GM06990 (cell line): ENCODE measurements around the gene MRPL19.
A peak's percentile ranks its signal among the peaks of the same experiment; 100 is the strongest.

Experiments
- DNase-seq: peaks from one replicate; pipeline ENCODE4 v3.0.0-alpha.2; 2011; ENCODE audit not compliant: insufficient read length; ENCODE audit errors: extremely low read depth
- H3K27me3 ChIP-seq: replicated peaks from 2 replicates; pipeline ENCODE4 v1.6.0; 2011; ENCODE audit warnings: low read length; ENCODE audit not compliant: control insufficient read depth, insufficient read depth
- H3K36me3 ChIP-seq: 2 replicates; pipeline ENCODE4 v1.5.1; 2011; ENCODE audit warnings: low read length; ENCODE audit not compliant: control insufficient read depth, insufficient read depth
- H3K4me3 ChIP-seq: replicated peaks from 2 replicates; pipeline ENCODE4 v1.5.1; 2011; ENCODE audit warnings: low read depth, mild to moderate bottlenecking, control low read depth, low read length
- TF ChIP-seq, protein P1 (sequence below): IDR thresholded peaks from 2 replicates; pipeline ENCODE4 v1.5.1; 2011; ENCODE audit warnings: low read length, control low read depth, mild to moderate bottlenecking, inconsistent platforms; ENCODE audit not compliant: insufficient read depth, poor library complexity, severe bottlenecking

The MRPL19 gene

DNA sequence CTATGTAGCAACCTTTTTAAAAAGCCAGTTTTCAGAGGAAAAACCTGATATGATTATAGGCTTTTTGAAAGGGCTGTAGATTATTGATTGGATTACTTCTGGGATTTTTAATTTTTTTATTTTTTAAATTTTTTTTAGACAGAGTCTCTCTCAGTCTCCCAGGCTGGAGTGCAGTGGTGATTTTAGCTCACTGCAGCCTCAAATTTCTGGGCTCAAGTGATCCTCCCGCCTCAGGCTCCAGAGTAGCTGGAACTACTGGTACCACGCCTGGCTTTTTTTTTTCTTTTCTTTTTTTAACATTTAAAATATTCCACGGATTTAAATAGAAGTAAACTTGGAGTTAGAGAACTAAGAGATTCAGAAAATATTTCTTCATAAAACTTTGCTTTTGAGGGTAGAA is 1.2 kb downstream of the MRPL19 start:
- Histone ChIP-seq H3K27me3 (no peaks in the 10 kb centered on the region), H3K4me3 (peak overlapping the region; percentile 88), H3K36me3 (no peaks in the 10 kb centered on the region; the same call in 1 of the 2 replicates)
- no peak for DNase-seq
- TF ChIP-seq, protein P1, sequence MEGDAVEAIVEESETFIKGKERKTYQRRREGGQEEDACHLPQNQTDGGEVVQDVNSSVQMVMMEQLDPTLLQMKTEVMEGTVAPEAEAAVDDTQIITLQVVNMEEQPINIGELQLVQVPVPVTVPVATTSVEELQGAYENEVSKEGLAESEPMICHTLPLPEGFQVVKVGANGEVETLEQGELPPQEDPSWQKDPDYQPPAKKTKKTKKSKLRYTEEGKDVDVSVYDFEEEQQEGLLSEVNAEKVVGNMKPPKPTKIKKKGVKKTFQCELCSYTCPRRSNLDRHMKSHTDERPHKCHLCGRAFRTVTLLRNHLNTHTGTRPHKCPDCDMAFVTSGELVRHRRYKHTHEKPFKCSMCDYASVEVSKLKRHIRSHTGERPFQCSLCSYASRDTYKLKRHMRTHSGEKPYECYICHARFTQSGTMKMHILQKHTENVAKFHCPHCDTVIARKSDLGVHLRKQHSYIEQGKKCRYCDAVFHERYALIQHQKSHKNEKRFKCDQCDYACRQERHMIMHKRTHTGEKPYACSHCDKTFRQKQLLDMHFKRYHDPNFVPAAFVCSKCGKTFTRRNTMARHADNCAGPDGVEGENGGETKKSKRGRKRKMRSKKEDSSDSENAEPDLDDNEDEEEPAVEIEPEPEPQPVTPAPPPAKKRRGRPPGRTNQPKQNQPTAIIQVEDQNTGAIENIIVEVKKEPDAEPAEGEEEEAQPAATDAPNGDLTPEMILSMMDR = no peak

- Histone ChIP-seq H3K36me3 (peaks cover 7% of the 10 kb centered on the region), H3K4me3 (no peak overlapping the region), H3K27me3 (no peaks in the 10 kb centered on the region)
- TF ChIP-seq, protein P1 = no peak
- DNase-seq = no peak
Observed at GRCh38 chr2:75654012-75654411, 7.4 kb downstream of the MRPL19 start.

GRCh38 chr2:75655861-75656260 is 9.3 kb downstream of the MRPL19 start:
- no peak for DNase-seq
- no peaks in the 10 kb centered on the region for H3K27me3 ChIP-seq
- H3K36me3 ChIP-seq = peaks cover 7% of the 10 kb centered on the region
- H3K4me3 ChIP-seq = no peak overlapping the region
- TF ChIP-seq, protein P1 = no peak

DNA sequence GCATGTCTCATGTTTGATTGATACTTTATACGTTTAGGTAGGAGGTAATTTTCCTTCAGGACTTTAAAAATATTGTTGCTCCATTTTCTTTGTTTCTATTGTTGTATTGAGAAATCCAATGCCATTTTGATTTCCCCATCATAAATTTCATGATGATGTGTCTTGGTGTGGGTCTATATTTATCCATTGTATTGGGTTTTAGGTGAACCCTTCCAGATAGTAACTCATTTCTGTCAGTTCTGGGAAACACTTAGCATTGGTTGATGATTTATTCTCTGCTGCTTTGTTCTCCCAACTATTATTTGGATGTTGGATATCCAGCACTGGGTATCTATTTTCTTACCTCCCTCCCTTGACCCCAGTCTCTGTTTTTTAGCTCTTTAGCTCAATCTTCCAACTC is 10.0 kb downstream of the MRPL19 start:
- DNase-seq = no peak
- Histone ChIP-seq H3K4me3 (no peak overlapping the region), H3K27me3 (no peaks in the 10 kb centered on the region), H3K36me3 (peaks cover 8% of the 10 kb centered on the region)
- TF ChIP-seq, protein P1 = no peak

GRCh38 chr2:75657798-75658197 is 11.2 kb downstream of the MRPL19 start:
- Histone ChIP-seq H3K27me3 (no peaks in the 10 kb centered on the region), H3K4me3 (no peak overlapping the region), H3K36me3 (peaks cover 8% of the 10 kb centered on the region)
- no peak for DNase-seq
- TF ChIP-seq, protein P1 = no peak

DNA sequence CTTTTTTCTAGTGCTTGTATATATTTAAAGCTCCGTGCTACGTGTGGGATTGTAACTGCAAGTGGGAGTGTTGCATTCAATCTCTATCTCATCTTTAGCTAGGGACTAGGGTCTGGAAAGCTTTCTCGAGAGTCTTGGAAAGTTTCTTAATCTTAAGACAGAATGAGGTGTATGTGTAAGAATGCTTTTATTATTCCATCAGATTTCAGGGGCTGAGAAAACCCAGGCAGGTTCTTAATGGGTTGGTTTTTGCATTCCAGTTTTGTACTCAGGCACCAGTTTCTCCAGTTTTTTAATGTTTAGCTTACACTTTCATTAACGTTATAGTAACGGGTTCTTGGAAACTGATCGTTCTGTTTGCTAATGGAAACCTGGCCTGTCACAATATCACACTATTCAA is 20.3 kb downstream of the MRPL19 start:
- no peaks in the 10 kb centered on the region; the same call in 1 of the 2 replicates for H3K36me3 ChIP-seq
- H3K27me3 ChIP-seq = no peaks in the 10 kb centered on the region
- TF ChIP-seq, protein P1 = no peak
- H3K4me3 ChIP-seq = no peak overlapping the region
- no peak for DNase-seq
